Activated B cell treated with CpG ODN at 0.5 μM for 24 hours (primary cell): ENCODE measurements around the gene MYH7B. TPM values are rescaled to one million over a fixed set of nuclear protein-coding genes. Genes with fewer than 3 reads are reported as not detected.

Experiments
- ATAC-seq: fragments of 200-7000 bp; cut with Tn5 transposase; one replicate; pipeline ENCODE4 v1.10.0; 2021; ENCODE audit warnings: low read depth, mild to moderate bottlenecking, moderate library complexity
- CTCF ChIA-PET: fragments of 350-600 bp; sonication (Branson Sonifier 250); formaldehyde crosslinking; loops from one replicate; lab custom pipeline; 2021; ENCODE audit warnings: antibody characterized with exemption; lab: Charles Lee
- POLR2A ChIA-PET: fragments of 350-600 bp; sonication (Branson Sonifier 250); formaldehyde crosslinking; loops from one replicate; lab custom pipeline; 2021; ENCODE audit warnings: antibody characterized with exemption; lab: Charles Lee
- DNase-seq: peaks from one replicate; pipeline ENCODE4 v3.0.0; 2022
- H3K27ac Mint-ChIP-seq: one replicate; pipeline ENCODE4 v1.8.0; 2020; ENCODE audit warnings: mixed read lengths
- H3K27me3 Mint-ChIP-seq: one replicate; pipeline ENCODE4 v1.8.0; 2021; ENCODE audit warnings: mixed read lengths
- H3K36me3 Mint-ChIP-seq: one replicate; pipeline ENCODE4 v1.8.0; 2021; ENCODE audit warnings: low read depth, mixed read lengths
- H3K4me1 Mint-ChIP-seq: one replicate; pipeline ENCODE4 v1.8.0; 2021; ENCODE audit warnings: mixed read lengths
- H3K4me3 Mint-ChIP-seq: one replicate; pipeline ENCODE4 v1.8.0; 2020; ENCODE audit warnings: mild to moderate bottlenecking, mixed read lengths
- H3K9me3 Mint-ChIP-seq: one replicate; pipeline ENCODE4 v1.8.0; 2020; ENCODE audit warnings: mixed read lengths
- CTCF ChIP-seq: fragments of 200-600 bp; IDR thresholded peaks from one replicate; pipeline ENCODE4 v1.8.0; 2022; ENCODE audit warnings: antibody characterized with exemption, mild to moderate bottlenecking
- intact Hi-C: fragments of 100-400 bp; cut with micrococcal nuclease; formaldehyde crosslinking; loops from one replicate; pipeline ENCODE4 v1.15.1; 2024
- total RNA-seq: library from RNA; stranded (reverse); gene quantifications from 2 replicates; pipeline ENCODE4 v1.2.3, GENCODE V29; 2022

The MYH7B gene
- total RNA-seq, 1 donor from 2014 or later: 0.35 TPM

- ChIA-PET CTCF (interaction anchor here (1.1 kb wide), 1 partner anchor 48 kb away, joined by 3 read pairs; no protein-coding TSS in a partner anchor), POLR2A (no interaction called here)
- no peak for ATAC-seq
- Mint-ChIP-seq H3K27me3 (no peaks in the 10 kb centered on the region), H3K4me1 (peaks cover 3% of the 10 kb centered on the region), H3K9me3 (no peaks in the 10 kb centered on the region), H3K27ac (peak overlapping the region; percentile 6), H3K4me3 (no peak overlapping the region), H3K36me3 (peaks cover 93% of the 10 kb centered on the region)
- TF ChIP-seq CTCF: no peak
- DNase-seq: no peak
- intact Hi-C loops: loop anchor here (5.0 kb wide), 1 partner anchor 128 kb away; the partner anchor contains the start of gene ACSS2
Measured at GRCh38 chr20:35004749-35005462, 49.2 kb downstream of the MYH7B start.

Other genes starting within 250 kb of the MYH7B start
- gene NCOA6, start 130.2 kb upstream of the MYH7B start, total RNA-seq: 23.7 and 24.0 TPM in 2 replicates
- gene GGT7, start 83.0 kb upstream of the MYH7B start, total RNA-seq: 17.6 and 20.6 TPM in 2 replicates
- 8.4 and 11.3 TPM in 2 replicates for gene ACSS2, start 79.3 kb upstream of the MYH7B start, total RNA-seq
- 26.1 and 27.5 TPM in 2 replicates for gene GSS, start 62 bp upstream of the MYH7B start, total RNA-seq
- gene TRPC4AP, start 136.9 kb downstream of the MYH7B start, total RNA-seq: 58.3 and 60.2 TPM in 2 replicates
- gene EDEM2, start 191.5 kb downstream of the MYH7B start, total RNA-seq: 23.0 and 24.4 TPM in 2 replicates
- 0.22 and 0.40 TPM in 2 replicates for gene PROCR, start 216.2 kb downstream of the MYH7B start, total RNA-seq